HAP-1 (cell line): Measurements from ENCODE around the gene QSOX1.
A peak's percentile ranks its signal among the peaks of the same experiment; 100 is the strongest.

ENCODE experiments used
- DNase-seq, 2 experiments: peaks; one replicate each; pipeline ENCODE4 v3.0.0-alpha.2; 2016 to 2020; ENCODE audit warnings: low spot score in 2 of 2
- H3K27me3 ChIP-seq: fragments of 250-450 bp; sonication (Bioruptor Pico); 2 replicates; pipeline ENCODE4 v1.5.1; 2020; ENCODE audit warnings: low read depth, mild to moderate bottlenecking, moderate library complexity
- H3K36me3 ChIP-seq: fragments of 250-450 bp; sonication (Bioruptor Pico); replicated peaks from 2 replicates; pipeline ENCODE4 v1.5.1; 2020; ENCODE audit warnings: mild to moderate bottlenecking
- H3K4me1 ChIP-seq: fragments of 250-450 bp; sonication (Bioruptor Pico); 2 replicates; pipeline ENCODE4 v1.5.1; 2020; ENCODE audit warnings: mild to moderate bottlenecking
- H3K4me3 ChIP-seq: fragments of 250-450 bp; sonication (Bioruptor Pico); 2 replicates; pipeline ENCODE4 v1.5.1; 2020; ENCODE audit warnings: mild to moderate bottlenecking, moderate library complexity
- H3K9me3 ChIP-seq: fragments of 250-450 bp; sonication (Bioruptor Pico); 2 replicates; pipeline ENCODE4 v1.5.1; 2020; ENCODE audit warnings: mild to moderate bottlenecking, moderate library complexity
- in situ Hi-C: fragments of 300-500 bp; cut with MboI; formaldehyde crosslinking; loops from 3 replicates; pipeline ENCODE4 v1.14.3; 2020; ENCODE audit warnings: low sequenced_read_pairs, inconsistent platforms, mixed read lengths

QSOX1 gene

DNA sequence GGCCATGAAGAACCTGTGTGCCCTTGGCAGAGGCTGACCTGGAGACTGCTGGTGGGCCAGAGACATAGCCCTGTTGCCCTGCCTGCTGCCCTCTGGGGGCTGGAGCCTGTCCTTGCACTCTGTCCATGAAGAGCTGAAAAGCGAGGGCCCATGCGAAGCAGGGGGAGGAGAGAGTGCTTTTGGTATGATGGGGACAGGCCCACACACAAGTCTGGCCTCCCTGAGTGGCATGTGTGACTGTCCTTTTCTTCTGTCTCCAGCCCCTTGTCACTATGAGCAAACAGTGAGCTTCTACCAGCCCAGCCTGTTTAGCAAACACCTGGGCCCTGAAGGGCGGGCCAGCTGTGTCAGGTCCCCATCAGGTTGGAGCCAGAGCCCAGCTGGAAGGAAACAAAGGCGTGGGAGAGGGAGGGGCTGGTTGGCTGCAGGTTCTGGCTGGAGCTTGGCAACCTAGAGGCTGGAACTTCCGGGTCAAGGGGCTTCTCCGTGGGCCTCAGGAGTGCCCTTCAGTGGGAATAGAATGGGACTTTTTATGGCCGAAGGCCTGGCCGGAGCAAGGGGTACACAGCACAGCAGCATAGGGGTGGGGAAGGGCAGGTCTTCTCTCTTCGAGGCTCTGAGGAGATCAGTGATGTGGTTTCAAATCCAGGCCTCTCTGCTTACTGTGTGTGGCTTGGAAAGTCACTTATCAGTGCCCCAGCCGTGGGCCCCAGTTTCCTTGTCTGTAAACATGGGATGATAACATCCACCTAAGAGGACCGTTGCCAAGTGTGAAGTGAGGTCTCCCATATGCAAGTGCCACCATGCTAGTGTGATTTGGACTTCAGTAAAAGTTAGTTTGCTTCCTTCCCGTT, 14.3 kb downstream of the QSOX1 start:
- H3K36me3 ChIP-seq = no peaks in the 10 kb centered on the region
- no peaks in the 10 kb centered on the region for H3K9me3 ChIP-seq
- peak; percentile 37 to 71 for DNase-seq
- no peaks in the 10 kb centered on the region for H3K4me1 ChIP-seq
- H3K27me3 ChIP-seq = no peaks in the 10 kb centered on the region
- H3K4me3 ChIP-seq = no peak overlapping the region
- in situ Hi-C loops = no loop called here

GRCh38 chr1:180169640-180170195, 15.0 kb downstream of the QSOX1 start:
- H3K27me3 ChIP-seq = no peaks in the 10 kb centered on the region
- no peak overlapping the region for H3K4me3 ChIP-seq
- no peak for DNase-seq
- in situ Hi-C loops = loop anchor here (5.0 kb wide), 1 partner anchor 297 kb away; no protein-coding TSS in a partner anchor
- H3K4me1 ChIP-seq = no peaks in the 10 kb centered on the region
- H3K36me3 ChIP-seq = no peaks in the 10 kb centered on the region
- H3K9me3 ChIP-seq = no peaks in the 10 kb centered on the region

- Histone ChIP-seq H3K4me3 (no peak overlapping the region), H3K27me3 (no peaks in the 10 kb centered on the region), H3K9me3 (no peaks in the 10 kb centered on the region), H3K4me1 (no peaks in the 10 kb centered on the region), H3K36me3 (no peaks in the 10 kb centered on the region)
- DNase-seq = no peak
- in situ Hi-C loops = loop anchor here (5.0 kb wide), 1 partner anchor 298 kb away; no protein-coding TSS in a partner anchor
Observed at GRCh38 chr1:180170546-180171151, 16.0 kb downstream of the QSOX1 start.

- H3K9me3 ChIP-seq = no peaks in the 10 kb centered on the region
- no peaks in the 10 kb centered on the region for H3K4me1 ChIP-seq
- no peaks in the 10 kb centered on the region for H3K27me3 ChIP-seq
- H3K36me3 ChIP-seq = no peaks in the 10 kb centered on the region
- DNase-seq = no peak
- no peak overlapping the region for H3K4me3 ChIP-seq
- in situ Hi-C loops = loop anchor here (5.0 kb wide), 1 partner anchor 299 kb away; no protein-coding TSS in a partner anchor
Observed at GRCh38 chr1:180171691-180172090, 17.0 kb downstream of the QSOX1 start.

DNA sequence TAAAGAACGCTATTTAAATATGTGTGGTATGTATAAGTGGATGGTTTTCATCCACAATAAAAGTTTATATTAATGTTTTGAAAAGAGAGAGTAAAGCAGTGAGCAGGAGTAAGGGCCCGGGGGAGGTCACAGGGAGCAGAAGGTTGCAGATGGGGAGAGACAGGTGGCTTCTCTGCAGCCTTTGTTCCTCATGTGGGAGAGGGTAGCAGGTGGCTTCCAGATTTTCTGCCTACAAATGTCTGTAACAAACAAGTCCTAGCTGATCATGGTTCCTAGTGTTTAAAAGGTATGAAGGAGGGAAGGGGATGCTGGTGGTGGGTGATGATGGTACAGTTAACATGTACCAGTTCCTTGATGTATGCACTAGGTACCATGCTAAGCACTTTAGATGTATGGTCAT, 18.8 kb downstream of the QSOX1 start:
- Histone ChIP-seq H3K9me3 (no peaks in the 10 kb centered on the region), H3K27me3 (no peaks in the 10 kb centered on the region), H3K4me1 (no peaks in the 10 kb centered on the region), H3K4me3 (no peak overlapping the region), H3K36me3 (no peaks in the 10 kb centered on the region)
- in situ Hi-C loops = loop anchor here (5.0 kb wide), 1 partner anchor 301 kb away; no protein-coding TSS in a partner anchor
- DNase-seq = no peak

DNA sequence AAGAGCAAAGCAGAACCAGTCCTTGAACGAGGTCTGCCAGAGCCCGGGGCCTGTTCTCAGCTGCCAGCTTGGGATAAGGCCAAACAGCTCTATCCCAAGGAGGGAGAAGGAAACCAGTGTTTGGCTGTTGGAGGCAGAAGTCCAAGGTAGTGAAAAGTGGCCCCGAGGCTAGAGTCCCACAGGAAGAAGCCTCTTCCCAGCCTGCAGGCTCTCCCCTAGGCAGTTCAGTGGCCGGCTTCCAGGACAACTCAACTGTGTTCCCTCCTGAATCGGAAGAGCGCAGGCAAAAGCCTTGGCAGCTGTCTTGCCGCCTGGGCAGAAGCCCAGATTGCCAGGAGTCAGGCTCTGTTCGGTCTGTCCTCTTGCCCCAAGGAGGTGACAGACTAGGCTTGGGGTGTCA, 19.3 kb downstream of the QSOX1 start:
- DNase-seq = no peak
- Histone ChIP-seq H3K4me1 (no peaks in the 10 kb centered on the region), H3K9me3 (no peaks in the 10 kb centered on the region), H3K36me3 (no peaks in the 10 kb centered on the region), H3K4me3 (no peak overlapping the region), H3K27me3 (no peaks in the 10 kb centered on the region)
- in situ Hi-C loops = loop anchor here (5.0 kb wide), 1 partner anchor 302 kb away; no protein-coding TSS in a partner anchor

GRCh38 chr1:180175291-180175690, 20.6 kb downstream of the QSOX1 start:
- Histone ChIP-seq H3K4me1 (no peaks in the 10 kb centered on the region), H3K9me3 (no peaks in the 10 kb centered on the region), H3K36me3 (no peaks in the 10 kb centered on the region), H3K27me3 (no peaks in the 10 kb centered on the region), H3K4me3 (no peak overlapping the region)
- DNase-seq = no peak
- in situ Hi-C loops = no loop called here

DNA sequence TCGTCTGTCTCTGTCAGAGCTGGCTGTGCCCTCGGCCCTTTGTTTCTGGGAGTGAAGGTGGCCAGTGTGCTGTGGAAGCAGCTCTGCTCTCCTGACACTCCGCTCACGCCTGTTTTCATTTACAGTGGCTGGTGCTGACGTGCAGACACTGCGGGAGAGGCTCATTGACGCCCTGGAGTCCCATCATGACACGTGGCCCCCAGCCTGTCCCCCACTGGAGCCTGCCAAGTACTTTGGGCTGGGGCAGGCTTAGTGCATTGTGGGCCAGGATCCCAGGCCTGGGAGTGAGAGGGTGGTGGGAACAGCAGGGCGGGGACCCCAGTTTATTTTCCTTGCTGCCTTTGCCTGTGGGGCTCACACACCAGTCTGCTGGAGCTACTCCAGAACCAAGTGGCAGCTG, 21.1 kb downstream of the QSOX1 start:
- Histone ChIP-seq H3K4me3 (no peak overlapping the region), H3K27me3 (no peaks in the 10 kb centered on the region), H3K4me1 (no peaks in the 10 kb centered on the region), H3K9me3 (no peaks in the 10 kb centered on the region), H3K36me3 (no peaks in the 10 kb centered on the region)
- in situ Hi-C loops = no loop called here
- no peak for DNase-seq

- Histone ChIP-seq H3K9me3 (no peaks in the 10 kb centered on the region), H3K4me3 (no peak overlapping the region), H3K27me3 (no peaks in the 10 kb centered on the region), H3K4me1 (no peaks in the 10 kb centered on the region), H3K36me3 (no peaks in the 10 kb centered on the region)
- in situ Hi-C loops = no loop called here
- no peak for DNase-seq
Observed at GRCh38 chr1:180176965-180177364, 22.3 kb downstream of the QSOX1 start.

DNA sequence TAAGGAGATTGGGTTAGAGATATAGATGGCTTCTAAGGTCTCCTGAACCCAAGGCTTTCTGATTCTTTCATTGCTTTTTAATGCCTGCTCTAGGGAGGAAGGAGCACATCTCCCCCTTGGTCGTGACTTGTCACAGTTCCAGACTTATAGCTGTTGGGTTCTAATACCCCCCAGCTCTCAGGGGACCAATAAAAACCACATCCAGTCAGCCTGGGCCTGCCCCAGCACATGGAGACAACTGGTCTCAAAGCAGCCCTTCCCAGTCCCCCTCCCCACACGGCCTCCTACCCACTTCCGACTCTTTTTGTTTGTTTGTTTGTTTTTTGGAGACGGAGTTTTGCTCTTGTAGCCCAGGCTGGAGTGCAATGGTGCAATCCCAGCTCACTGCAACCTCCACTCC, 23.3 kb downstream of the QSOX1 start:
- no peaks in the 10 kb centered on the region for H3K36me3 ChIP-seq
- no peaks in the 10 kb centered on the region for H3K27me3 ChIP-seq
- H3K9me3 ChIP-seq = no peaks in the 10 kb centered on the region
- DNase-seq = no peak
- in situ Hi-C loops = no loop called here
- H3K4me3 ChIP-seq = no peak overlapping the region
- H3K4me1 ChIP-seq = no peaks in the 10 kb centered on the region

DNA sequence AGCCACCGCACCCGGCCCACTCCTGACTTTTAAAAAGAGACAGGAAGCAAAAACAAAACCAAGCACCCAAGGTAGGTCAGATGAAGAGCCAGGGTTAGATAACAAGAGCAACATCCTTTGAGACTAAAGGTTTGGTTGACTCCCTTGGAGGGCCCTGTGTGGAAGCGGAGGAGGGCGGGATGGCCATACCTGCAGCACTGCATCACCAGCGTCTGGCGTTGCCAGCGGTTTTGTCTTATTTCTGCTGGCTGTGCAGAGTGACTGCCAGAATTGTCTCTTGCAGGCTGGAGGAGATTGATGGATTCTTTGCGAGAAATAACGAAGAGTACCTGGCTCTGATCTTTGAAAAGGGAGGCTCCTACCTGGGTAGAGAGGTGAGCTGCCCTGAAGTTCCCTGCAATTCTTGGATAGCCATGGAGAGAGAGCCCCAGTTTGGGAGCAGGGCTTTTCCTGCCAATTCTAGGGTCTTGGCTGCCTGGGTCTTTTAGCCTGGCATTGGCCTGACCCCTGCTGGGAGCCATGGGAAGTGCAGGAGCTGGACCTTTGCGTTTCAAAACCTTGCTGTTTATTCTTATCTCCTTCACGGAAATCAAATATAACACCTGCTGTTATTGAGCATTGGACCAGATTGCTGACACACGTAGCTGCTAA, 24.0 kb downstream of the QSOX1 start:
- in situ Hi-C loops = no loop called here
- no peaks in the 10 kb centered on the region for H3K4me1 ChIP-seq
- no peaks in the 10 kb centered on the region for H3K9me3 ChIP-seq
- no peaks in the 10 kb centered on the region for H3K36me3 ChIP-seq
- H3K27me3 ChIP-seq = no peaks in the 10 kb centered on the region
- peak; percentile 40 to 82 for DNase-seq
- H3K4me3 ChIP-seq = no peak overlapping the region

GRCh38 chr1:180179162-180179957, 24.7 kb downstream of the QSOX1 start:
- H3K9me3 ChIP-seq = no peaks in the 10 kb centered on the region
- in situ Hi-C loops = no loop called here
- no peak for DNase-seq
- H3K4me1 ChIP-seq = no peaks in the 10 kb centered on the region
- no peak overlapping the region for H3K4me3 ChIP-seq
- no peaks in the 10 kb centered on the region for H3K27me3 ChIP-seq
- H3K36me3 ChIP-seq = no peaks in the 10 kb centered on the region

GRCh38 chr1:180181048-180181447, 26.4 kb downstream of the QSOX1 start:
- Histone ChIP-seq H3K4me1 (no peaks in the 10 kb centered on the region), H3K36me3 (no peaks in the 10 kb centered on the region), H3K4me3 (no peak overlapping the region), H3K9me3 (no peaks in the 10 kb centered on the region), H3K27me3 (no peaks in the 10 kb centered on the region)
- in situ Hi-C loops = loop anchor here (10.0 kb wide), 3 partner anchors 234 to 476 kb away; no protein-coding TSS in a partner anchor
- peak in 1 of 2 experiments; percentile 68 for DNase-seq
